ENCODE measurements around the gene SPATS2. TPM values are rescaled to one million over a fixed set of nuclear protein-coding genes. Genes with fewer than 3 reads are reported as not detected.
"Not testable (repeated sequence)": the region's sequence is repeated elsewhere in the genome, so short reads cannot be mapped to it uniquely, and the experiment has no call there.

Gene SPATS2
- total RNA-seq, 2 experiments from 2014 or later, result 6.1 to 6.4 TPM

GRCh38 chr12:49428793-49429192 lies 61.5 kb downstream of the SPATS2 start:
- Histone ChIP-seq H3K36me3 (ENCODE audit: insufficient read depth, low read length) (no peaks in the 10 kb centered on the region), H3K27ac (ENCODE audit: low read depth in 1 of 2, low read length in 2 of 2) (no peak overlapping the region), H3K27me3 (ENCODE audit: control insufficient read depth in 1 of 2, insufficient read depth in 2 of 2, low read length in 2 of 2) (no peaks in the 10 kb centered on the region), H3K9me3 (ENCODE audit: control insufficient read depth in 1 of 2, insufficient read depth in 1 of 2, low read length in 2 of 2) (no peaks in the 10 kb centered on the region), H3K4me1 (ENCODE audit: insufficient read depth, low read length) (no peaks in the 10 kb centered on the region), H3K4me3 (ENCODE audit: low read length) (no peak overlapping the region)
- DNase-seq (peak in 1 of 14 experiments; percentile 3), ATAC-seq (ENCODE audit: poor library complexity) (no peak)
- TF ChIP-seq CTCF (IDR thresholded peaks at IDR 0.05), result no peak
- ChIA-PET CTCF (no interaction called here), POLR2A (no interaction called here)
- Mint-ChIP-seq H3K4me1 (ENCODE audit: low read depth) (no peaks in the 10 kb centered on the region), H3K36me3 (ENCODE audit: low read depth) (no peaks in the 10 kb centered on the region), H3K27ac (no peak overlapping the region), H3K27me3 (no peaks in the 10 kb centered on the region), H3K4me3 (no peak overlapping the region), H3K9me3 (no peaks in the 10 kb centered on the region)
- intact Hi-C loops (cut with DNase I, micrococcal nuclease), result no loop called here

DNA sequence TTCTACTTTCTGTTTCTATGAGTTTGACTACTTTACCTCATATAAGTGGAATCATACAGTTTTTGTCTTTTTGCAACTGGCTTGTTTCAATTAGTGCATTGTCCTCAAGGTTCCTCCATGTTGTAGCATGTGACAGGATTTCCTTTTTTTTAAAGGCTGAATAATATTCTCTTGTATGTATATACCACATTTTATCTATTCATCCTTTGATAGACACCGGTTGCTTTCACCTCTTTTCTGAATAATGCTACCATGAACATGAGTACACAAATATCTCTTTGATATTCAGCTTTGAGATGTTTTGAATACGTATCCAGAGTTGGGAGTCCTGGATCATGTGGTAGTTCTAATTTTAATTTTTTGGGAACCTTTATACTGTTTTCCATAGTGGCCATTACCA lies 65.4 kb downstream of the SPATS2 start:
- no peak for TF ChIP-seq CTCF (IDR thresholded peaks at IDR 0.05)
- H3K4me1 ChIP-seq (ENCODE audit: insufficient read depth, low read length), result no peaks in the 10 kb centered on the region
- Mint-ChIP-seq H3K4me1 (ENCODE audit: low read depth) (no peaks in the 10 kb centered on the region), H3K4me3 (no peak overlapping the region), H3K36me3 (ENCODE audit: low read depth) (no peaks in the 10 kb centered on the region), H3K27me3 (no peaks in the 10 kb centered on the region), H3K27ac (no peak overlapping the region), H3K9me3 (no peaks in the 10 kb centered on the region)
- intact Hi-C loops (cut with DNase I, micrococcal nuclease), result no loop called here
- no peak overlapping the region for H3K4me3 ChIP-seq (ENCODE audit: low read length)
- POLR2A ChIA-PET, result no interaction called here
- H3K36me3 ChIP-seq (ENCODE audit: insufficient read depth, low read length), result no peaks in the 10 kb centered on the region
- no peak for ATAC-seq (ENCODE audit: poor library complexity)
- no peak for DNase-seq
- H3K27me3 ChIP-seq (ENCODE audit: control insufficient read depth in 1 of 2, insufficient read depth in 2 of 2, low read length in 2 of 2), result no peaks in the 10 kb centered on the region
- CTCF ChIA-PET, result no interaction called here
- no peak overlapping the region for H3K27ac ChIP-seq (ENCODE audit: low read depth in 1 of 2, low read length in 2 of 2)
- no peaks in the 10 kb centered on the region for H3K9me3 ChIP-seq (ENCODE audit: control insufficient read depth in 1 of 2, insufficient read depth in 1 of 2, low read length in 2 of 2)

GRCh38 chr12:49436799-49437198 lies 69.5 kb downstream of the SPATS2 start:
- H3K27ac ChIP-seq (ENCODE audit: low read depth in 1 of 2, low read length in 2 of 2); H3K27ac Mint-ChIP-seq; H3K27me3 Mint-ChIP-seq; H3K27me3 ChIP-seq (ENCODE audit: control insufficient read depth in 1 of 2, insufficient read depth in 2 of 2, low read length in 2 of 2); H3K4me1 ChIP-seq (ENCODE audit: insufficient read depth, low read length); ATAC-seq (ENCODE audit: poor library complexity); H3K9me3 Mint-ChIP-seq; H3K4me3 Mint-ChIP-seq; POLR2A ChIA-PET; DNase-seq; H3K36me3 Mint-ChIP-seq (ENCODE audit: low read depth); H3K9me3 ChIP-seq (ENCODE audit: control insufficient read depth in 1 of 2, insufficient read depth in 1 of 2, low read length in 2 of 2); H3K4me1 Mint-ChIP-seq (ENCODE audit: low read depth); H3K4me3 ChIP-seq (ENCODE audit: low read length); CTCF ChIA-PET; intact Hi-C loops (cut with DNase I, micrococcal nuclease); H3K36me3 ChIP-seq (ENCODE audit: insufficient read depth, low read length): not testable (repeated sequence)

DNA sequence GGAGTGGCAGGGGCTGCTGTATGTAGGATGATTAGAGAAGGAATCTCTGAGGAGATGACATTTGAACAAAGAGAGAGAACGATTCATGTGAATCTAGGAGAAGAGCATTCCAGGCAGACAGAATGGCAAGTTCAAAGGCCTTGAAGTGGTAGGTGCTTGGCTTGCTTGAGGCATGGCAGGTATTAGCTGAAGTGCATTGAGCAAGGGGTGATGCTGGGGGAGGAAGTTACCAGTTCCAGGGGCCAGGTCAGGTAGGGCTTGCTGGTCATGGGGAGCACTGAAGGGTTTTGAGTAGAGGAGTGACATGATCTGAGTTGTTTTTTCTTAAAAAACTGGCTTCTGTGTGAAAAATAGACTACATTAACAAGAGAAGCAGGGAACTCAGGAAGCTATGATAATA lies 71.8 kb downstream of the SPATS2 start:
- Histone ChIP-seq H3K4me1 (ENCODE audit: insufficient read depth, low read length) (no peaks in the 10 kb centered on the region), H3K36me3 (ENCODE audit: insufficient read depth, low read length) (no peaks in the 10 kb centered on the region), H3K9me3 (ENCODE audit: control insufficient read depth in 1 of 2, insufficient read depth in 1 of 2, low read length in 2 of 2) (no peaks in the 10 kb centered on the region), H3K27me3 (ENCODE audit: control insufficient read depth in 1 of 2, insufficient read depth in 2 of 2, low read length in 2 of 2) (no peaks in the 10 kb centered on the region), H3K4me3 (ENCODE audit: low read length) (no peak overlapping the region), H3K27ac (ENCODE audit: low read depth in 1 of 2, low read length in 2 of 2) (no peak overlapping the region)
- no peak for ATAC-seq (ENCODE audit: poor library complexity)
- DNase-seq, result no peak
- Mint-ChIP-seq H3K4me1 (ENCODE audit: low read depth) (no peaks in the 10 kb centered on the region), H3K4me3 (no peak overlapping the region), H3K36me3 (ENCODE audit: low read depth) (no peaks in the 10 kb centered on the region), H3K27ac (no peak overlapping the region), H3K9me3 (no peaks in the 10 kb centered on the region), H3K27me3 (no peaks in the 10 kb centered on the region)
- POLR2A ChIA-PET, result no interaction called here
- CTCF ChIA-PET, result no interaction called here
- no peak for TF ChIP-seq CTCF (IDR thresholded peaks at IDR 0.05)
- intact Hi-C loops (cut with DNase I, micrococcal nuclease), result no loop called here

All from CD4-positive, alpha-beta T cell (primary cell).